HepG2 (cell line): ENCODE measurements around the gene CLIC1. TPM values are rescaled to one million over a fixed set of nuclear protein-coding genes. Genes with fewer than 3 reads are reported as not detected.

ENCODE experiments used
- CAMTA2 ChIP-seq: sonication (generic); formaldehyde crosslinking; IDR thresholded peaks from 2 replicates; pipeline ENCODE4 v1.4.0; 2020; ENCODE audit warnings: mild to moderate bottlenecking, missing genetic modification reagents, borderline replicate concordance
- CCDC6 ChIP-seq: sonication (generic); formaldehyde crosslinking; IDR thresholded peaks from 2 replicates; pipeline ENCODE4 v1.8.1; 2022; ENCODE audit warnings: mild to moderate bottlenecking, missing genetic modification reagents, moderate library complexity
- KAT8 ChIP-seq: IDR thresholded peaks from 2 replicates; pipeline ENCODE4 v1.6.1; 2016; ENCODE audit warnings: missing genetic modification reagents, missing compliant biosample characterization
- MAZ ChIP-seq, 2 experiments: sonication (generic) in 1 of 2; formaldehyde crosslinking in 1 of 2; IDR thresholded peaks; 2 replicates each; pipeline versions ENCODE4 v1.5.0 to v1.6.1; 2012 to 2020; ENCODE audit warnings: low read depth in 2 of 2, mild to moderate bottlenecking in 2 of 2, borderline replicate concordance in 1 of 2, improper control_type of control experiment in 1 of 2, low read length in 1 of 2, missing genetic modification reagents in 1 of 2, moderate library complexity in 1 of 2
- RFX1 ChIP-seq: fragments of 450-650 bp; IDR thresholded peaks from 2 replicates; pipeline ENCODE4 v1.6.1; 2017
- SMAD9 ChIP-seq: sonication (generic); formaldehyde crosslinking; IDR thresholded peaks from 2 replicates; pipeline ENCODE4 v1.5.1; 2020; ENCODE audit warnings: mild to moderate bottlenecking, missing genetic modification reagents
- SNAPC4 ChIP-seq: sonication (generic); formaldehyde crosslinking; IDR thresholded peaks from 2 replicates; pipeline ENCODE4 v1.4.0; 2020; ENCODE audit warnings: mild to moderate bottlenecking, missing genetic modification reagents
- USF2 ChIP-seq, 2 experiments: sonication (generic) in 1 of 2; formaldehyde crosslinking in 1 of 2; IDR thresholded peaks; 2 replicates each; pipeline versions ENCODE4 v1.5.1 to v1.6.1; 2011 to 2020; ENCODE audit warnings: borderline replicate concordance in 1 of 2, low read depth in 1 of 2, low read length in 1 of 2, mild to moderate bottlenecking in 1 of 2, missing genetic modification reagents in 1 of 2, moderate library complexity in 1 of 2
- ZNF574 ChIP-seq: sonication (generic); formaldehyde crosslinking; IDR thresholded peaks from 2 replicates; pipeline ENCODE4 v1.4.0; 2020; ENCODE audit warnings: missing genetic modification reagents
- ZNF775 ChIP-seq: sonication (generic); formaldehyde crosslinking; IDR thresholded peaks from 2 replicates; pipeline ENCODE4 v1.4.0; 2020; ENCODE audit warnings: missing genetic modification reagents, mild to moderate bottlenecking, moderate library complexity, borderline replicate concordance
- ZNF891 ChIP-seq: sonication (generic); formaldehyde crosslinking; IDR thresholded peaks from 2 replicates; pipeline ENCODE4 v1.5.0; 2020; ENCODE audit warnings: mild to moderate bottlenecking, missing genetic modification reagents
- polyA plus RNA-seq, 8 experiments: library from polyadenylated mRNA; depleted of rRNA in 3 of 8; stranded (reverse) in 7 of 8; unstranded in 1 of 8; fragments of >200 nt; fragmentation: Illumina TruSeq in 4 of 8; extraction: Trizol in 4 of 8; gene quantifications; 2 replicates each; pipeline versions ENCODE4 v1.2.1 to v1.2.3, GENCODE V29; 2011 to 2016; ENCODE audit warnings: low read depth in 4 of 8, missing spikeins in 1 of 8, mixed read lengths in 1 of 8; ENCODE audit not compliant: insufficient read depth in 1 of 8
- total RNA-seq, 5 experiments: library from RNA; depleted of rRNA; stranded (reverse); fragments of >200 nt; fragmentation: Illumina TruSeq; extraction: Trizol; gene quantifications; 2 replicates each; pipeline ENCODE4 v1.2.3, GENCODE V29; 2016; ENCODE audit warnings: low read depth in 1 of 5
- TF ChIP-seq, protein P1 (sequence below): sonication (generic); formaldehyde crosslinking; IDR thresholded peaks from 2 replicates; pipeline ENCODE4 v1.4.0; 2020; ENCODE audit warnings: missing genetic modification reagents
- TF ChIP-seq, protein P2 (sequence below): sonication (generic); formaldehyde crosslinking; IDR thresholded peaks from 2 replicates; pipeline ENCODE4 v1.4.0; 2020; ENCODE audit warnings: missing genetic modification reagents, borderline replicate concordance

CLIC1 gene
- total and polyA plus RNA-seq, 2 of the 13 experiments (the other 11 are each of a cell fraction or from before 2014, with no cell fraction given) = 602 to 891 TPM

DNA sequence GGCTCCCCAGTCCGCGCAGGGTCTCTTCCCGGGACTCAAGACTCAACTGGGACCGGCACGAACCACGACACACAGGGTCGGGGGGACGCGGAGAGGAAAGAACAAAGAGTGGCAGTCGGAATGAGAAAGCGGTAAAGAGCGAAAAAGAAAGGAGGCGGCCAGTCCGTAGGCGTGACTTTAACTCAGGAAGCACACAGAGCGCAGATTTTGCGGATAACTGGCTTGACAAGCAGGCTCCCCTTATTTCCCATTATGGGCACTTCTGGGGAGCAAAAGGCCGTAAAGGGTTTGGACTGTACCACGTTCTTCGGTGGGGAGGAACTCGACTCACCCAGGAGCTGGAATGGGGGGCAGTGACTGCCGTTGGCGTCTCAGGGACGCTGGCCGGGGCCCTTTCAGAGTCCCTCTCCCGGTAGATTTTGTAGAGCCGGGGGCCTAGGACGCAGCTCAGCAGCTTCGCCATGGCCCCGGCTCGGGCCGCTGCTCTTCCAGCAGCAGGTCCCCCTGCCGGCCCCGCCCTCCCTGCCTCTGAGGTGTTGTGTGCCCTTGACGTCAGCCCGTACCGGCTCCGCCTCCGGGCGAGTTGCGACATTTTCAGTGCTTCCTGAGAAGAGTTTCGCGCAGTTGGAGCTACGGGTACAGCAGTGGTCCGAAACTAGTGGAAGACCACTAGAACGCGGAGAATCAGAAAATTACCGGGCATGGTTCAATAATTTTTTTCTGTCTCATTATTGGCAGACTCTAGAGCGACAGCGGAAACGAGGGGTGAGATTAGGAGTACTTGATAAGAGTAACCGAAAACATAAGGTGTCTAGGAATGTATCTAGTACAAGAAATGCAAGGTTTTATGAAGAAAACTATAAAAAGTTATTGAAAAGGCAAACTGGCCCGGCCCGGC lies 33.3 kb downstream of the CLIC1 start, which contains the start of gene ABHD16A (continued):
- TF ChIP-seq ZNF574 (CRISPR knock-in tag) = peak; percentile 90
- TF ChIP-seq, protein P1, sequence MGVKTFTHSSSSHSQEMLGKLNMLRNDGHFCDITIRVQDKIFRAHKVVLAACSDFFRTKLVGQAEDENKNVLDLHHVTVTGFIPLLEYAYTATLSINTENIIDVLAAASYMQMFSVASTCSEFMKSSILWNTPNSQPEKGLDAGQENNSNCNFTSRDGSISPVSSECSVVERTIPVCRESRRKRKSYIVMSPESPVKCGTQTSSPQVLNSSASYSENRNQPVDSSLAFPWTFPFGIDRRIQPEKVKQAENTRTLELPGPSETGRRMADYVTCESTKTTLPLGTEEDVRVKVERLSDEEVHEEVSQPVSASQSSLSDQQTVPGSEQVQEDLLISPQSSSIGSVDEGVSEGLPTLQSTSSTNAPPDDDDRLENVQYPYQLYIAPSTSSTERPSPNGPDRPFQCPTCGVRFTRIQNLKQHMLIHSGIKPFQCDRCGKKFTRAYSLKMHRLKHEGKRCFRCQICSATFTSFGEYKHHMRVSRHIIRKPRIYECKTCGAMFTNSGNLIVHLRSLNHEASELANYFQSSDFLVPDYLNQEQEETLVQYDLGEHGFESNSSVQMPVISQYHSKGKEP = 0 out of 2 replicates have a peak, but pooled peaks have one; percentile 48
- peak; percentile 88 for TF ChIP-seq SNAPC4 (CRISPR knock-in tag)
- TF ChIP-seq SMAD9 (CRISPR knock-in tag) = no peak
- TF ChIP-seq MAZ (IDR thresholded peaks at IDR 0.05; ENCODE audit: borderline replicate concordance, low read depth, low read length) = peak; percentile 78
- peak; percentile 69; the same call in 1 of the 2 replicates for TF ChIP-seq MAZ (CRISPR knock-in tag; IDR thresholded peaks at IDR 0.05; ENCODE audit: low read depth)
- peak; percentile 84; the same call in 1 of the 2 replicates for TF ChIP-seq CCDC6 (CRISPR knock-in tag)
- TF ChIP-seq USF2 (IDR thresholded peaks at IDR 0.05; ENCODE audit: low read depth, low read length) = no peak
- no peak for TF ChIP-seq USF2 (CRISPR knock-in tag; IDR thresholded peaks at IDR 0.05; ENCODE audit: borderline replicate concordance)
- no peak for TF ChIP-seq ZNF775 (CRISPR knock-in tag)
- peak; percentile 45 for TF ChIP-seq ZNF891 (CRISPR knock-in tag)
- TF ChIP-seq, protein P2, sequence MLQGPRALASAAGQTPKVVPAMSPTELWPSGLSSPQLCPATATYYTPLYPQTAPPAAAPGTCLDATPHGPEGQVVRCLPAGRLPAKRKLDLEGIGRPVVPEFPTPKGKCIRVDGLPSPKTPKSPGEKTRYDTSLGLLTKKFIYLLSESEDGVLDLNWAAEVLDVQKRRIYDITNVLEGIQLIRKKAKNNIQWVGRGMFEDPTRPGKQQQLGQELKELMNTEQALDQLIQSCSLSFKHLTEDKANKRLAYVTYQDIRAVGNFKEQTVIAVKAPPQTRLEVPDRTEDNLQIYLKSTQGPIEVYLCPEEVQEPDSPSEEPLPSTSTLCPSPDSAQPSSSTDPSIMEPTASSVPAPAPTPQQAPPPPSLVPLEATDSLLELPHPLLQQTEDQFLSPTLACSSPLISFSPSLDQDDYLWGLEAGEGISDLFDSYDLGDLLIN (CRISPR knock-in tag) = 0 out of 2 replicates have a peak, but pooled peaks have one; percentile 6
- peak; percentile 38; the same call in 1 of the 2 replicates for TF ChIP-seq CAMTA2 (CRISPR knock-in tag)
- TF ChIP-seq RFX1 = no peak
- TF ChIP-seq KAT8 (CRISPR knock-in tag) = peak; percentile 96
